Coronary artery (tissue), 2 donors: ENCODE data around the gene AP1M1.

Source experiments
- DNase-seq: peaks from one replicate; pipeline ENCODE4 v3.0.0-alpha.2; 2017; ENCODE audit warnings: low spot score
- H3K27ac ChIP-seq, 2 donors: fragments of 200-600 bp; sonication (generic); one replicate each; pipeline ENCODE4 v1.5.1; 2016 to 2019
- H3K4me3 ChIP-seq: fragments of 200-600 bp; sonication (generic); 2 replicates; pipeline ENCODE4 v1.5.1; 2016; ENCODE audit warnings: mild to moderate bottlenecking, moderate library complexity
- TF ChIP-seq, protein P1 (sequence below): fragments of 200-600 bp; sonication (generic); IDR thresholded peaks from one replicate; pipeline ENCODE4 v1.5.1; 2019; ENCODE audit warnings: antibody characterized with exemption

AP1M1 gene

DNA sequence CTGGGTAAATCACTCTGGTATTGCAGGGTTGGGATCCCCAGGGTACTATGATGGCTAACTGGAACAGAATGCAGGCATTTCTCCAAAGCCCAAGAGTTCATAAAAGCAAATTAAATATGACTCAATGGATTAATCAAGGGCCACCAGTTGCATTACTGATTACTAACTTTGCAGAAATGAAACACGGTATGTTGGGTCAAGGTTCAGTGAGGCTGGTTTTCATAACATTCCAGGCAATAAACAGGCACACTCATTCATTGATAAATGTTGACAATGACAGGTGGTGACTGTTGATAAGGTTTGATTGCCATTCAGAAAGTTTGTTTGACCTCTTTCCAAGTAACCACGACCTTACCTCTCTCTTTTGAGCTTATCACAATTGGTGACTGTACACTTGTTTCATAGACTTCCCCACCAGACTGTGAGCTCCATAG, 506 bp upstream of the AP1M1 start:
- Histone ChIP-seq H3K4me3 (peak overlapping the region; percentile 88), H3K27ac (peak overlapping the region; percentile 71 to 88)
- TF ChIP-seq, protein P1, sequence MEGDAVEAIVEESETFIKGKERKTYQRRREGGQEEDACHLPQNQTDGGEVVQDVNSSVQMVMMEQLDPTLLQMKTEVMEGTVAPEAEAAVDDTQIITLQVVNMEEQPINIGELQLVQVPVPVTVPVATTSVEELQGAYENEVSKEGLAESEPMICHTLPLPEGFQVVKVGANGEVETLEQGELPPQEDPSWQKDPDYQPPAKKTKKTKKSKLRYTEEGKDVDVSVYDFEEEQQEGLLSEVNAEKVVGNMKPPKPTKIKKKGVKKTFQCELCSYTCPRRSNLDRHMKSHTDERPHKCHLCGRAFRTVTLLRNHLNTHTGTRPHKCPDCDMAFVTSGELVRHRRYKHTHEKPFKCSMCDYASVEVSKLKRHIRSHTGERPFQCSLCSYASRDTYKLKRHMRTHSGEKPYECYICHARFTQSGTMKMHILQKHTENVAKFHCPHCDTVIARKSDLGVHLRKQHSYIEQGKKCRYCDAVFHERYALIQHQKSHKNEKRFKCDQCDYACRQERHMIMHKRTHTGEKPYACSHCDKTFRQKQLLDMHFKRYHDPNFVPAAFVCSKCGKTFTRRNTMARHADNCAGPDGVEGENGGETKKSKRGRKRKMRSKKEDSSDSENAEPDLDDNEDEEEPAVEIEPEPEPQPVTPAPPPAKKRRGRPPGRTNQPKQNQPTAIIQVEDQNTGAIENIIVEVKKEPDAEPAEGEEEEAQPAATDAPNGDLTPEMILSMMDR = no peak
- no peak for DNase-seq

DNA sequence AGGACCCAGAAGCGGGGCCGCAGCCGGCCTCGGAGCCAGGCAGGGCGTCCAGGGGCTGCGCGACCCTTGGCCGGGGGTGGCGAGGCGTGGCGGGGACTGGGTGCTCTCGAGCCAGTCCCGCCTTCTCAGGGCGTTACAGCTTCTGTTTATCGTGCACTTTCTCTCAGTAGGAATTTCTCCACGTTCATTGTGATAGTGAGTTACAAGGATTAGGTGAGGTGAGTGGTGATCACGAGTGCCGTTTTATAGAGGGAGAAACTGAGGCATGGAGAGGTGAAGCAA, 600 bp downstream of the AP1M1 start:
- peak overlapping the region; percentile 71 to 88 for H3K27ac ChIP-seq
- TF ChIP-seq, protein P1 = no peak
- peak; percentile 53 for DNase-seq
- H3K4me3 ChIP-seq = peak overlapping the region; percentile 88

- TF ChIP-seq, protein P1 = no peak
- peak; percentile 70 for DNase-seq
- peak overlapping the region; percentile 88 for H3K4me3 ChIP-seq
- H3K27ac ChIP-seq = peak overlapping the region in 1 of 2 donors; percentile 88
Observed at GRCh38 chr19:16199275-16199932, 1.7 kb downstream of the AP1M1 start.

DNA sequence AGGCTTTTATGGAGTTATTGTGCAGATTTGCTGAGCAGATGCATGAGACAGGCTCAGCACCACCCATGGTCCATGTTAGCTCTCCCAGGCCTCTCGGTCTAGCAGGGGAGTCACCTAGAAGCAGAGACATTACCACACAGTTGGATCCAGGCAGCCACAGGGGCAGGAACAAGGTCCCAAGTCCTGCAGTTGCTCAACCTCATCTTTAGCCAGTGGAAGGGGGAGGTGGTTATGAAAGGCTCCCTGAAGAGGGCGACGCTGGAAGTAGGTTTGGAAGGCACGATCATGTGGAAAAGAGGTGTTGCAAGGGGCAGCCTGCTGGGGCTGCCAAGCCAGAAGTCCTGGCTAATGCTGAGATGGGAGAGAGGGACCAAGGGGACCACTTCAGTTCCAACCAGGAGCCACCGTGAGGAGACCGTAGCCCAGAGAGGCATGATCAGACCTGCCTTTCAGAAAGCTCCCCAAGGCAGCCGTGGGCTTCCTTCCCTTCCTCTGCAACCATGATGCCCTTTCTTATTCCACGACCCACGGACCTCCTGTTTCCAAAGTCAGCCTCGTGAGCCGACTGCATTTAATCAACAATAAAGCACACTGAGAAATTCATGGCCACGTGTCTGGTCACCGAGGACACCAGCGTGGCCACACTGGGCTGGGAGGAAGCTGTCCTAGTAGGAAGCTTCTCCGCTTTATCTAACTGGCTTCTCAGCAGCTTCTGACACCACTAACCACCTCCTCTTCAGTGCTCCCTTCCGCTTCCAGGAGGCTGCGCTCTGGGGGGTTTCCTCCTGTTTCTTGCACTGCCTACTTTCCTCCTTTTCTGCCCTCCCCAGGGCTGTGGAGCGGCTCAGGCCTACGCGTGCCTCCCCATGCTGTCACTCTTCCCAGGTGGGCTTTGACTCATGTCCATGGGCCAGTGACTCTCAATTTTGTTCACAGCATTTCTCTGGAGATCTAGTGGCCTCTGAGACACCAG, 2.6 kb downstream of the AP1M1 start:
- TF ChIP-seq, protein P1 = no peak
- peak; percentile 74 for DNase-seq
- H3K4me3 ChIP-seq = no peak overlapping the region

GRCh38 chr19:16201011-16201391, 3.3 kb downstream of the AP1M1 start:
- no peak for DNase-seq
- TF ChIP-seq, protein P1 = no peak
- H3K4me3 ChIP-seq = no peak overlapping the region
- H3K27ac ChIP-seq = no peak overlapping the region

More for the DNA sequence above, 2.6 kb downstream of the AP1M1 start:
- peak overlapping the region in 1 of 2 donors; percentile 88 for H3K27ac ChIP-seq

DNA sequence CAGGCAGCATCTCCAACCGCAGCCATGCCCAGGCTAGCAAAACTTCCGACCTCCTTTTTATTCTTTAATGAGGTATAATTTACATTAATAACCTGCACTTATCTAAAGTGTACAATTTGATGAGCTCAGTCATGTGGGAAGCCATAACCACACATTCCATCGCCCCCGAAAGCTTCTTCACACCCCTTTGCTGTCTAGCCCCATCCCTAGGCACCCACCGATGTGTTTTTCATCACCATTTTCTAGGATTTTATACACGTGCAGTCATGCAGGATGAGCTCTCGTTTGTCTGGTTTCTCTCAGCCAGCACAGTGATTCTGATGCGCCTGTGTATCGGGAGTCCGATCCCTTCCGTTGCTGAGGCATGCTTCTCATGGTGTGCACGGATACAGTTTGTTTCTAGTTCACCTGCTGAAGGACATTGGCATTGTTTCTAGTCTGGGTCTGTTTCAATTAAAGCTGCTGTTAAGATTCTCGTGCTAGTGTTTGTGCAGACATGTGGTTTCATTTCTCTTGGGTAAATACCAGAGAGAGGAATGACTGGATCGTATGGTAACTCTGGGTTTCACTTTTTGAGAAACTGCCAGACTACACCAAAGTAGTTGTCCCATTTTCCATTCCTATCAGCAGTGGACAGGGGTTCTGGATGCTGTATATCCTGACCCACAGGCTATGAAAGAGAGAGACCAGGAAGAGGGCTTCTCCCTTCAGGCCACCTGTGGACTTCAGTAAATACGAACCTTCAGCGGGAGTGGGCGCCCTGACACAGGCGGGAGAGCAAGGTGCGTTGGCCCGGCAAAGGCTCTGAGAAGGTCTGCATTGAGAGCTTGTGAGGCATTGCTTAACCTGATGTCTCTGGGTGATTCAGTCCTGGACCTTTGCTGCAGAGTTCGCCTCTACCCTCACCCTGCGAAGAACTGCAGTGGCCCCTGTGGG, 4.9 kb downstream of the AP1M1 start:
- H3K4me3 ChIP-seq = no peak overlapping the region
- H3K27ac ChIP-seq = no peak overlapping the region
- TF ChIP-seq, protein P1 = no peak
- no peak for DNase-seq
